ENCODE data around the gene DPP7.

- TF ChIP-seq CTCF (conservative IDR thresholded peaks at IDR 0.05 in 1 of 2, IDR thresholded peaks at IDR 0.05 in 1 of 2; ENCODE audit: extremely low read depth in 1 of 2, insufficient read depth in 1 of 2, low read depth in 1 of 2, low read length in 2 of 2) (no peak), EZH2 (IDR thresholded peaks at IDR 0.05; ENCODE audit: borderline replicate concordance, low read length) (no peak)
Measured at GRCh38 chr9:137157618-137158415, 43.3 kb upstream of the DPP7 start.
